ENCODE data around the gene CHRNA7.
"Not testable (repeated sequence)": the region's sequence is repeated elsewhere in the genome, so short reads cannot be mapped to it uniquely, and the experiment has no call there.

- TF ChIP-seq CTCF, POLR2A (IDR thresholded peaks at IDR 0.05): not testable (repeated sequence)
Observed at GRCh38 chr15:32209081-32209480, 178.8 kb downstream of the CHRNA7 start.

Measured in esophagus squamous epithelium (tissue), 4 donors.